Muscle of leg (tissue), 11 donors: ENCODE results near the gene CLEC3B. TPM values are rescaled to one million over a fixed set of nuclear protein-coding genes. Genes with fewer than 3 reads are reported as not detected.
A peak's percentile ranks its signal among the peaks of the same experiment; 100 is the strongest.

Experiments used
- DNase-seq: peaks from one replicate; pipeline ENCODE4 v3.0.0; 2013
- H3K27ac ChIP-seq: one replicate; pipeline ENCODE4 v1.5.1; 2013; ENCODE audit warnings: mild to moderate bottlenecking, low read length, control low read depth
- H3K27me3 ChIP-seq: one replicate; pipeline ENCODE4 v1.6.1; 2013; ENCODE audit warnings: low read length; ENCODE audit not compliant: control insufficient read depth, insufficient read depth
- H3K36me3 ChIP-seq: one replicate; pipeline ENCODE4 v1.6.1; 2013; ENCODE audit warnings: low read length; ENCODE audit not compliant: control insufficient read depth, insufficient read depth
- H3K4me1 ChIP-seq: one replicate; pipeline ENCODE4 v1.6.1; 2013; ENCODE audit warnings: low read length; ENCODE audit not compliant: control insufficient read depth, insufficient read depth
- H3K4me3 ChIP-seq: one replicate; pipeline ENCODE4 v1.5.1; 2013; ENCODE audit warnings: low read length, control low read depth
- H3K9me3 ChIP-seq: replicated peaks from 2 replicates; pipeline ENCODE4 v1.6.1; 2013; ENCODE audit warnings: low read depth, low read length; ENCODE audit not compliant: control insufficient read depth
- WGBS: methylation state at CpG from one replicate; pipeline ENCODE4 v1.1.5; 2013; ENCODE audit warnings: missing lambda C conversion rate; ENCODE audit not compliant: insufficient coverage; 5-methylcytosine and 5-hydroxymethylcytosine counted together
- polyA plus RNA-seq, 8 donors: library from polyadenylated mRNA; unstranded; fragments of 120-200 nt; gene quantifications; one replicate each; pipeline versions ENCODE4 v1.2.1 to v1.2.3, GENCODE V29; 2013; ENCODE audit warnings: inconsistent platforms in 1 of 8, low replicate concordance in 1 of 8; ENCODE audit not compliant: insufficient read length in 8 of 8, insufficient read depth in 1 of 8
- total RNA-seq: library from RNA; stranded (reverse); fragments of 120-200 nt; gene quantifications from one replicate; pipeline ENCODE4 v1.2.4, GENCODE V29; 2013

CLEC3B gene
- total and polyA plus RNA-seq, 9 donors, result 79.2 to 184 (median 129) TPM

DNA sequence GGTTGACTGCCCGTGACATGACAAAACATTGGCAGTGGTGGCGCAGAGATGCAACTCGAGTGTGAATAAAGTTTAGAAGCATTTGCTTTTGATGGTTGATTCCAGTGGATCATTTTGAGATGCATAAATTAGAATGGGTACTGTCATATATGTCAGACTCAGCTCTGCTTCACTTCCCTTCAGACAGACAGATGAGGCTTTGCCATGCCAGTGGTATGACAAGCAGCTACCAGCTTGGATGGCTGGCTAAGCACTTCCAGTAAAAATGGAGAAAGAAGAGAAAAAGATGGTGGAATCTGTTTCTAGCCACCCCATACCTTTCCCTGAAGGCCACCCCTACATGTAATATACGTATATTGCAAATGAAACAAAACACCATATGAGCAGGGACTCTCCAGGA lies 13.5 kb upstream of the CLEC3B start:
- Histone ChIP-seq H3K4me3 (no peak overlapping the region), H3K27me3 (no peaks in the 10 kb centered on the region), H3K27ac (peak overlapping the region; percentile 92), H3K36me3 (peaks cover 23% of the 10 kb centered on the region), H3K4me1 (peaks cover 51% of the 10 kb centered on the region), H3K9me3 (no peaks in the 10 kb centered on the region)
- DNase-seq, result no peak
- 90% methylated on average over 2 of the region's 4 CpGs for WGBS

- Histone ChIP-seq H3K9me3 (no peaks in the 10 kb centered on the region), H3K27ac (peak overlapping the region; percentile 88), H3K4me3 (no peak overlapping the region), H3K27me3 (no peaks in the 10 kb centered on the region), H3K36me3 (peaks cover 10% of the 10 kb centered on the region), H3K4me1 (peaks cover 59% of the 10 kb centered on the region)
- WGBS, result no CpG with 5 or more reads among the region's 2 CpGs
- DNase-seq, result no peak
Observed at GRCh38 chr3:45016916-45017315, 9.2 kb upstream of the CLEC3B start.

- WGBS, result 14% methylated on average over 2 of the region's 5 CpGs
- peaks cover 57% of the 10 kb centered on the region for H3K4me1 ChIP-seq
- peak; percentile 69 for DNase-seq
Observed at GRCh38 chr3:45017821-45018220, 8.3 kb upstream of the CLEC3B start.

DNA sequence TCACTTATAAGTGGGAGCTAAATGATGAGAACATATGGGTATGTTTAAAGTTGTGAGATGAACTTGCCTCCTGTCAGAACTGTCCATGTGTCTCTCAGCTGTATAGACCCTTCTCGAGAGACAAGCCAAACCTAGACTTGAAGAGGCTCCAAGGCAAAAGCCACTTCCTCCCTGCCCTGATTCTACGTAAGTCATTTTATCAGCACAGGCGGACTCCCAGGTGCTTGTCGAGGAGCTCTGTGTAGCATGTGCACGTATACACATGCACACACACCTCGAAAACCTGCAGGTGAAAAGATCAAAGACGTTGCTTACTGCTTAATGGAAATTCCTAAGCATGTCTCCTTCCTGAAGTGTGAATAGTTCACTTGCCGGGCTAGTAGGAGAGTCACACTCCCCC lies 5.6 kb upstream of the CLEC3B start:
- H3K36me3 ChIP-seq, result peaks cover 5% of the 10 kb centered on the region
- WGBS, result 50% methylated on average over 2 of the region's 8 CpGs
- H3K9me3 ChIP-seq, result no peaks in the 10 kb centered on the region
- no peak overlapping the region for H3K4me3 ChIP-seq
- H3K27ac ChIP-seq, result peak overlapping the region; percentile 84
- no peaks in the 10 kb centered on the region for H3K27me3 ChIP-seq
- DNase-seq, result no peak
- H3K4me1 ChIP-seq, result peaks cover 63% of the 10 kb centered on the region

More at GRCh38 chr3:45017821-45018220, 8.3 kb upstream of the CLEC3B start:
- Histone ChIP-seq H3K27me3 (no peaks in the 10 kb centered on the region), H3K4me3 (no peak overlapping the region), H3K36me3 (peaks cover 10% of the 10 kb centered on the region), H3K9me3 (no peaks in the 10 kb centered on the region), H3K27ac (peak overlapping the region; percentile 88)

- Histone ChIP-seq H3K27me3 (no peaks in the 10 kb centered on the region), H3K4me3 (no peak overlapping the region), H3K36me3 (no peaks in the 10 kb centered on the region), H3K9me3 (no peaks in the 10 kb centered on the region), H3K4me1 (peaks cover 68% of the 10 kb centered on the region), H3K27ac (peak overlapping the region; percentile 84)
- DNase-seq, result peak; percentile 98
- WGBS, result 87% methylated on average over 3 of the region's 12 CpGs
Observed at GRCh38 chr3:45021524-45022297, 4.4 kb upstream of the CLEC3B start.

DNA sequence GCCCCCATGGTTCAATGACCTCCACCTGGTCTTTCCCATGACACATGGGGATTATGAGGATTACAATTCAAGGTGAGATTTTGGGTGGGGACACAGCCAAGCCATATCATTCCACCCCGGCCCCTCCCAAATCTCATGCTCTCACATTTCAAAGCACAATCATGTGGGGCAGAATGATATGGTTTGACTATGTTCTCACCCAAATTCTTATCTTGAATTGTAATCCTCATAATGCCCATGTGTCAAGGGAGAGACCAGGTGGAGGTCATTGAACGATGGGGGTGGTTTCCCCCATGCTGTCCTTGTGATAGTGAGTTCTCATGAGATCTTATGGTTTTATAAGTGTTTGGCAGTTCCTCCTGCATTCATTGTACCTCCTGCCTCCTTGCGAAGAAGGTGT lies 2.4 kb upstream of the CLEC3B start:
- DNase-seq, result no peak
- WGBS, result no CpG with 5 or more reads among the region's 3 CpGs
- Histone ChIP-seq H3K36me3 (no peaks in the 10 kb centered on the region), H3K27ac (no peak overlapping the region), H3K27me3 (no peaks in the 10 kb centered on the region), H3K9me3 (no peaks in the 10 kb centered on the region), H3K4me3 (no peak overlapping the region), H3K4me1 (peaks cover 66% of the 10 kb centered on the region)

DNA sequence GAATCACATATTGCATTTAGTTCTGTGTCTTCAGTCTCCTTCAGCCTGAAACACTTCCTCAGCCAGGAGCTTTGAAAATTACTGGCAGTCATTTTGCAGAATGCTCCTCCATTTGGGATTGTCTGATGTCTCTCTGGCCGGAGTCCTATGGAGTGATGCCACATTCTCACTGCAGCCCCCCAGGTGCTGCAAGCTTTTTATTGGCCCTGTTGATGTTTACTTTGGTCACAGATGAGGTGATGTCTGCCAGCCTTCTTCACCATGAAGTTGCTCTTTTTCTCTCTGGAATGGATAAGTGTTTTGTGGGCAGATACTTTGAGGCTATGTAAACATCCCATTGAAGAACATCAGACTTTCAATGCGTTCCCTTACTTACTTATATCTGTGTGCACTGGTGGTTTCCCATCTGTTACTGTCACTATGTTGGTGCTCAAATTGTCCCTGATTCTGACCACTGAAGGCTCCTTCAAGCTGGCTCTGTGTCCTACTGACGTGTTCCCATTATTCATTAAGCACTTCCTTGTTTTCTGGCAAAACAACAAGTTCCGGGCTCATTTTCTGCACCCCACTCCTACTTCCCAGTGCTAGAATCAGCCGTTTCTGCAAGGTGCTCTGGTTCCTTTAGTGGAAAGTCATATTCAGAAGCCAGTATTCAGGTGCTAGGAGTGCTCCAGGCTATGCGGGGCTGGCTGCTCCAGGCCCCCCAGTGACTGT lies 1.4 kb upstream of the CLEC3B start:
- Histone ChIP-seq H3K27me3 (no peaks in the 10 kb centered on the region), H3K36me3 (no peaks in the 10 kb centered on the region), H3K4me3 (no peak overlapping the region), H3K27ac (peak overlapping the region; percentile 83), H3K9me3 (no peaks in the 10 kb centered on the region), H3K4me1 (peaks cover 75% of the 10 kb centered on the region)
- WGBS, result 18% methylated on average over 4 of the region's 6 CpGs
- DNase-seq, result peak; percentile 72

DNA sequence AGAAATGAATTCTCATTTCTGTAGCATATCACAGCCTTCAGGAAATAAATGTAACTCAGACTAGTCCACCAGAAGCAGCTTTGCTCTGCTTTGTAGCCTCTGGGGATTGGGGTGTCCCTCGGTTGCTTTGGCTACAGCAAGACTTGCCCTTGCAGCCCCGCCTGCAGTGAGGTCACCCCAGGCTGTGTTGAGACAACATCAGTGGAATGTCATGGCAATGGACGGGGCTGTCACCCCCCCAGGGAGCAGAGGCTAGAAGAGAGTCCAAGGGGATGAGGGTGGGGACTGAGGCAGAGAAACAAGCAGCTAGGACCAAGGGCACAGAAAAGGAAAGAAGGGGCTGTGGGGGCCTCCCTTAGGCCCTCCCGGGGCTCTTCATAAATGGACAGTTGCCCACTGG lies 854 bp downstream of the CLEC3B start:
- Histone ChIP-seq H3K36me3 (no peaks in the 10 kb centered on the region), H3K27me3 (no peaks in the 10 kb centered on the region), H3K27ac (peak overlapping the region; percentile 88), H3K4me3 (peak overlapping the region; percentile 45), H3K4me1 (peaks cover 63% of the 10 kb centered on the region), H3K9me3 (no peaks in the 10 kb centered on the region)
- WGBS, result 14% methylated on average over 4 of the region's 4 CpGs
- peak; percentile 95 for DNase-seq

- H3K4me1 ChIP-seq, result peaks cover 59% of the 10 kb centered on the region
Observed at GRCh38 chr3:45027441-45027840, 1.3 kb downstream of the CLEC3B start.

GRCh38 chr3:45029216-45029615 lies 3.1 kb downstream of the CLEC3B start:
- no peak for DNase-seq
- peak overlapping the region; percentile 74 for H3K27ac ChIP-seq
- peaks cover 56% of the 10 kb centered on the region for H3K4me1 ChIP-seq
- peaks cover 5% of the 10 kb centered on the region for H3K36me3 ChIP-seq
- no peaks in the 10 kb centered on the region for H3K9me3 ChIP-seq
- H3K27me3 ChIP-seq, result no peaks in the 10 kb centered on the region
- WGBS, result no CpG with 5 or more reads among the region's 2 CpGs
- no peak overlapping the region for H3K4me3 ChIP-seq

More at GRCh38 chr3:45027441-45027840, 1.3 kb downstream of the CLEC3B start:
- H3K4me3 ChIP-seq, result peak overlapping the region; percentile 45
- H3K27ac ChIP-seq, result peak overlapping the region; percentile 88
- no peaks in the 10 kb centered on the region for H3K9me3 ChIP-seq
- H3K36me3 ChIP-seq, result no peaks in the 10 kb centered on the region
- peak; percentile 73 for DNase-seq
- WGBS, result no CpG with 5 or more reads among the region's 4 CpGs
- H3K27me3 ChIP-seq, result no peaks in the 10 kb centered on the region
